Measurements from ENCODE around the gene SDE2. TPM values are rescaled to one million over a fixed set of nuclear protein-coding genes. Genes with fewer than 3 reads are reported as not detected.

Gene SDE2
- 6.7 to 11.7 TPM (median 7.2 TPM) in 5 replicates for total RNA-seq (2022; extraction: Qiagen RNA extraction)

DNA sequence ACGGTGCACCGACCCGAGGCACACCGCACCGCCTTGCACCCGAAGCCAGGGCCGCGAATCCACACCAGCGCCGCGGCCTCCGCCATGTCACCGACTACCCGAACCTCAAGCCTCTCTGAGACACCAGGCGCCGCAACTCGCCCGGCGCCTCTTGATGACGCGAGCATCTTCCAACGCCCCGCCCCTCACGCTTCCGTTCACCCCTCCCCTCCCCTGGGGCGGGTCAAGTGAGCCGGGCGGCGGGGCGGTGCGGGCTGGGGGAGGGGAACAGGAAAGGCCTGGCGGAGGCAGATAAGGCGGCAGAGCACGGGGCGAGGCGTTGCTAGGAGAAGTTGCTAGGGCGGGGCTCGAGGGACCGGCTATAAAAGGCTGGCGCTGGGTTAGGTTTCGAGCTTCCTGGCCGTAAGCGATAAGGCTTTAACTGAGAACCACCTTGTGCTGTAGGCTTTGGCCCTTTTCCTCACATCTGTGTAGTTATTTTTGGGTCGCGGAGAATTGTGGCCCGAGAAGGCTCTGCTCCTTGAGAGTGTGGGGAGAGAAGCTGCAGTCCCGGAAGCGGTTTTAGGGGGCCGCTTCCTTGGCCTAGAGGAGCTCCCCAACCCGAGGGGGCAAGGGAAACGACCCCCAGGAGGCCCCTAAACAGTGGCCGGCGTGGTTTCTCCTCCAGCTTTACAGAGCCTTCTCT is at the start of gene SDE2:
Gene SDE2 (minus strand): TSS at position 117 of the 685 bp plus-strand sequence. CDS start 31 bp downstream, at position 86.

DNA sequence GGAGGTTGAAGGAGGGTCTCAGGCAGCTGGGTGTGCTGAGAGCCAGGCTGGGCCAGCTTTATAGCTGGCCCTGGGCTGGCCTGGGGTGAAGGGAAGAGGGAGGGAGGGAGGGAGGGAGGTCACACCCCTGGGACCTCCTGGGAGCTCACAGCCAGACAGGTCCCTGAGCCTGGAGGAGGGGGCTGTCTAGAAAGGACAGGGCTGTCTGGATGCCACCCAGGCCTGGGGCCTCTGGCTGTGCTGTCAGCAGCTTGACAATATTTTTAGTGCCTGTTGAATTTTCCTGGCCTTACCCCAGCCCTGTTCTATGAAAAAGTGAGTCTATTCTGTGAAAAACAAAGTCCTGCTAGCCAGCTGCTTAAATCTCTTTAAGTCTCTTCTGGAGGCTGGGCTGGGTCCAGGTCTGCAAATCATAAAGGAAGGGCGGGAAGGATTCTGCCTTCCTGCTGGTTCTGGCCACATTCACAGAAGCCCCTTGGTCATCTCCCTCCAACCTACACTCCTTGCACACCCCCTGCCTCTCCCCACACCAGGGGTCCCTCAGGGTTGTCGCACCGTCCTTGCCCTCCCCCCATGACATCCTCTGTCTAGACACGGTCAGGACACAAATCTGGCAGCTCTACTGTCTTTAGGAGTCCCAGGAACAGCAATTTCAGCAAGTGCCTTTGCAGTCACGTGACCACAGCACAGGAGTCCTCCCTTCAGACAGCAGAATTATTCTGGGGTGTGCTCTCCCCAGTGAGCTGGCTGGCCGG is 57.8 kb downstream of the SDE2 start, which contains the start of gene LEFTY2:
Gene LEFTY2 (minus strand): TSS at position 34 of the 755 bp plus-strand sequence. CDS start 80 bp downstream, outside the sequence.

Other genes with a start within 250 kb of the SDE2 start
- gene SRP9, start 221.5 kb downstream of the SDE2 start, total RNA-seq (2022; extraction: Qiagen RNA extraction), result 233 to 309 TPM (median 243 TPM) in 5 replicates
- gene EPHX1, start 189.2 kb downstream of the SDE2 start, total RNA-seq (2022; extraction: Qiagen RNA extraction), result 204 to 240 TPM (median 210 TPM) in 5 replicates
- 5.1 to 7.4 TPM (median 5.8 TPM) in 5 replicates for gene TMEM63A, start 117.0 kb downstream of the SDE2 start, total RNA-seq (2022; extraction: Qiagen RNA extraction)
- 0.37 to 1.6 TPM (median 1.2 TPM) in 5 replicates for gene LEFTY1, start 110.2 kb downstream of the SDE2 start, total RNA-seq (2022; extraction: Qiagen RNA extraction)
- gene PYCR2, start 75.1 kb downstream of the SDE2 start, total RNA-seq (2022; extraction: Qiagen RNA extraction), result 47.4 to 55.8 TPM (median 53.0 TPM) in 5 replicates
- 0.05 to 0.21 TPM (median 0.13 TPM) in 4 of 5 replicates, not detected in the other for gene LEFTY2, start 58.1 kb downstream of the SDE2 start, total RNA-seq (2022; extraction: Qiagen RNA extraction)
- gene H3-3A, start 63.4 kb upstream of the SDE2 start, total RNA-seq (2022; extraction: Qiagen RNA extraction), result 400 to 443 TPM (median 403 TPM) in 5 replicates
- 21.6 to 30.2 TPM (median 23.6 TPM) in 5 replicates for gene ACBD3, start 187.4 kb upstream of the SDE2 start, total RNA-seq (2022; extraction: Qiagen RNA extraction)
- 0.03 to 0.21 TPM (median 0.13 TPM) in 3 of 5 replicates, not detected in the others for gene MIXL1, start 224.3 kb upstream of the SDE2 start, total RNA-seq (2022; extraction: Qiagen RNA extraction)

Data from A549 treated with Hydrocortisone at 1 μM for 4 hours (cell line).